ENCODE measurements around the gene GPANK1.

GPANK1 gene

GRCh38 chr6:31676322-31676903 is 11.6 kb upstream of the GPANK1 start:
- no peak overlapping the region for H3K4me3 ChIP-seq (ENCODE audit: control insufficient read depth, low read depth, low read length)
- no peak for TF ChIP-seq CTCF (conservative IDR thresholded peaks at IDR 0.05; ENCODE audit: control insufficient read depth, insufficient read depth, low read depth, low read length)
- DNase-seq (ENCODE audit: low read depth) = no peak

- TF ChIP-seq CTCF (conservative IDR thresholded peaks at IDR 0.05; ENCODE audit: control insufficient read depth, insufficient read depth, low read depth, low read length) = no peak
- H3K4me3 ChIP-seq (ENCODE audit: control insufficient read depth, low read depth, low read length) = no peak within 1 kb of the TSS
- DNase-seq (ENCODE audit: low read depth) = no peak
Observed at GRCh38 chr6:31669676-31670075, 4.9 kb upstream of the GPANK1 start, which contains the start of gene LY6G5B. TSS of gene LY6G5B (plus strand) at chr6:31669976. CDS start at chr6:31670951, 975 bp downstream.

DNA sequence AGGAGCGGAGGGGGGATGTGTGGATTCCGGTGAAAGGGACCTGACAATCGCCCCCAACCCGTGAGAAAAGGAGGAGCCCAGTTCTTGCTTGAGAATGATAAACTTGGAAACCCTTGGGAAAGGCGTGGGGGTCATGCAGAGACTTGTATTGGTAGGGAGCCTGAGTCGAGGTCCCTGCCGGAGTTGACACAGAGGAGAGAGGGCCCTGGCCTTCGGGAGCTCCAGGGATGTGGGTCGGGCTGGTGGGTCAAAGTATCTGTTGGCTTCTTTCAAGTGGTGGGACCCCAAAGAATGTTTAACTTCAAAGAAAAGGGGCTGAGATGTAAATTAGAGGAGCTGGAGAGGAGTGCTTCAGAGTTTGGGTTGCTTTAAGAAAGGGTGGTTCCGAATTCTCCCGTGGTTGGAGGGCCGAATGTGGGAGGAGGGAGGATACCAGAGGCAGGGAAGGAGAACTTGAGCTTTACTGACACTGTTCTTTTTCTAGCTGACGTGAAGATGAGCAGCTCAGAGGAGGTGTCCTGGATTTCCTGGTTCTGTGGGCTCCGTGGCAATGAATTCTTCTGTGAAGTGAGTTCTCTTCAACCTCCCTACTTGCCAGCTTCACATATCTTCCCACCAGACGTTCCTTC is 1.7 kb upstream of the GPANK1 start:
- TF ChIP-seq CTCF (conservative IDR thresholded peaks at IDR 0.05; ENCODE audit: control insufficient read depth, insufficient read depth, low read depth, low read length) = no peak
- DNase-seq (ENCODE audit: low read depth) = no peak
- peak overlapping the region; percentile 93 for H3K4me3 ChIP-seq (ENCODE audit: control insufficient read depth, low read depth, low read length)

GRCh38 chr6:31665501-31666336 is 922 bp upstream of the GPANK1 start, which contains the start of gene CSNK2B:
TSS of gene CSNK2B (plus strand) at chr6:31666080. CDS start at chr6:31666832, 752 bp downstream.
- H3K4me3 ChIP-seq (ENCODE audit: control insufficient read depth, low read depth, low read length) = peak within 1 kb of the TSS; percentile 93
- DNase-seq (ENCODE audit: low read depth) = peak; percentile 95
- TF ChIP-seq CTCF (conservative IDR thresholded peaks at IDR 0.05; ENCODE audit: control insufficient read depth, insufficient read depth, low read depth, low read length) = no peak

DNA sequence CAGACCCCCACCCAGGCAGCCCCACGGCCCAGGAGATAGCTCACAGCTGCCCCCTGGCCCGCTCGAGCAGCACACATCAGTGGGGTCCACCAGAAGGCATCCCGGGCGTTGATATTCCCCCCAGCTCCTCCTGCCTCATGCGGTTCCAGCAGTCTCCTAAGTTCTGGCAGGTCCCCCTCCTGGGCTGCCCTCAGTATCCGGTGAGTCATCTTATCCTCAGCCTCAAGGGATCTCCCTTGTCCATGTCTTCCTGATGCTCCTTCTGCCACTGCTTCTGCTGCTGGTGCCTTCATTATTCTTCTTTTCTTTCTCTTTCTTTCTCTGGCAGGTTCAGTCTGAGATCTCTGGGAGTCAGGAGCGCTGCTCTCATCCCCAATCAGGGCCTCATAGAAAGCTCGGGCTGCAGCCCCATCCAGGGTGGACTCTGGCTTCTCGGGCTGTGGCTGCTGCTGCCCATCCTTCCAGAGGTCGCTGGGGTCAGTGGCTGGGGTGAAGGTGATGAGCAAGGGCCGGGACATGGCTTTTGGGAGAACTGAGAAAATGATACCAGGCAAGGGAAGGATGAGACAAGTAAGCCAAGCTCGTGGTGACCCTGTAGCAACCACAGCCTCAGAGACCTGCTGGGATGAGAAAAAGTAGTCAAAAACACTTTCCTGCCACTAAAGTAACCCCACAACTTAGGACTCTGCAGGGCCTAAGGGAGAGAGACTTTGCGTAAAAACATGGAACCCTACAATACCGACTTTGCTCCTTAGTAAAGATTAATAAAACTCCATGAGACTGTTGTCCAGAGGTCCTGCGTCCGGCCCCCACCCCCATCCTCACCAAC is 622 bp downstream of the GPANK1 start:
- TF ChIP-seq CTCF (conservative IDR thresholded peaks at IDR 0.05; ENCODE audit: control insufficient read depth, insufficient read depth, low read depth, low read length) = no peak
- peak; percentile 86 for DNase-seq (ENCODE audit: low read depth)
- peak overlapping the region; percentile 93 for H3K4me3 ChIP-seq (ENCODE audit: control insufficient read depth, low read depth, low read length)
